GM19397 (cell line): Measurements from ENCODE around the gene MORC4.

Experiments used
- ATAC-seq: cut with Tn5 transposase; IDR thresholded peaks from one replicate; pipeline ENCODE4 v1.9.1; 2021; ENCODE audit warnings: mild to moderate bottlenecking, moderate library complexity; ENCODE audit not compliant: unreplicated experiment

Gene MORC4

GRCh38 chrX:106952988-106953387 lies 47.0 kb downstream of the MORC4 start:
- no peak for ATAC-seq

- no peak for ATAC-seq
Measured at GRCh38 chrX:106952538-106952937, 47.5 kb downstream of the MORC4 start.

GRCh38 chrX:106952089-106952488 lies 47.9 kb downstream of the MORC4 start:
- ATAC-seq = no peak

GRCh38 chrX:106951230-106951629 lies 48.8 kb downstream of the MORC4 start:
- no peak for ATAC-seq

- no peak for ATAC-seq
Measured at GRCh38 chrX:106950381-106950780, 49.6 kb downstream of the MORC4 start.

GRCh38 chrX:106949366-106949765 lies 50.6 kb downstream of the MORC4 start:
- no peak for ATAC-seq

GRCh38 chrX:106948641-106949040 lies 51.4 kb downstream of the MORC4 start:
- ATAC-seq = no peak

GRCh38 chrX:106946464-106946863 lies 53.5 kb downstream of the MORC4 start:
- no peak for ATAC-seq

- no peak for ATAC-seq
Measured at GRCh38 chrX:106940068-106940467, 59.9 kb downstream of the MORC4 start.

GRCh38 chrX:106939566-106939965 lies 60.4 kb downstream of the MORC4 start:
- no peak for ATAC-seq

- ATAC-seq = no peak
Measured at GRCh38 chrX:106936246-106936645, 63.8 kb downstream of the MORC4 start.

- ATAC-seq = no peak
Measured at GRCh38 chrX:106935175-106935574, 64.8 kb downstream of the MORC4 start.

GRCh38 chrX:106933538-106933961 lies 66.5 kb downstream of the MORC4 start:
- no peak for ATAC-seq

GRCh38 chrX:106932960-106933537 lies 67.0 kb downstream of the MORC4 start:
- no peak for ATAC-seq

GRCh38 chrX:106932492-106932923 lies 67.5 kb downstream of the MORC4 start:
- no peak for ATAC-seq

GRCh38 chrX:106931831-106932491 lies 68.1 kb downstream of the MORC4 start:
- no peak for ATAC-seq

- no peak for ATAC-seq
Measured at GRCh38 chrX:106928227-106928626, 71.8 kb downstream of the MORC4 start.

- no peak for ATAC-seq
Measured at GRCh38 chrX:106927700-106928099, 72.3 kb downstream of the MORC4 start.

- no peak for ATAC-seq
Measured at GRCh38 chrX:106927023-106927422, 73.0 kb downstream of the MORC4 start.

- no peak for ATAC-seq
Measured at GRCh38 chrX:106921637-106922036, 78.4 kb downstream of the MORC4 start.

GRCh38 chrX:106919932-106920452 lies 80.0 kb downstream of the MORC4 start, which contains the start of gene CLDN2:
TSS of gene CLDN2 (plus strand) at chrX:106920402. CDS start at chrX:106928229, 7,827 bp downstream.
- ATAC-seq = no peak

- no peak for ATAC-seq
Measured at GRCh38 chrX:106917830-106918500, 82.0 kb downstream of the MORC4 start.
